GM10248 (cell line): ENCODE results near the gene GTF2H2C.
"Not testable (repeated sequence)": the region's sequence is repeated elsewhere in the genome, so short reads cannot be mapped to it uniquely, and the experiment has no call there.

Source experiments
- CTCF ChIA-PET: fragments of 300-600 bp; sonication (Branson Sonifier 250); formaldehyde crosslinking; extraction: SDS; loops from one replicate; lab custom pipeline; 2021; ENCODE audit warnings: antibody characterized with exemption; lab: Yijun Ruan, JAX
- POLR2A ChIA-PET: fragments of 350-650 bp; sonication (Branson Sonifier 250); formaldehyde crosslinking; extraction: SDS; loops from one replicate; lab custom pipeline; 2020; ENCODE audit warnings: antibody characterized with exemption; lab: Yijun Ruan, JAX
- DNase-seq: peaks from one replicate; pipeline ENCODE4 v3.0.0; 2012; ENCODE audit errors: extremely low spot score
- CTCF ChIP-seq: IDR thresholded peaks from 2 replicates; pipeline ENCODE4 v1.5.1; 2012; ENCODE audit warnings: mild to moderate bottlenecking, low read depth; ENCODE audit errors: extremely low read depth, missing control alignments, control extremely low read depth

Gene GTF2H2C

GRCh38 chr5:69559908-69560330, at the start of gene GTF2H2C:
Gene GTF2H2C (plus strand): TSS chr5:69560191. CDS start chr5:69565133, 4,942 bp downstream.
- POLR2A ChIA-PET, DNase-seq, CTCF ChIA-PET: not testable (repeated sequence)
- peak; percentile 36 for TF ChIP-seq CTCF

GRCh38 chr5:69510694-69511093, 49.3 kb upstream of the GTF2H2C start:
- POLR2A ChIA-PET, result no interaction called here
- no peak for TF ChIP-seq CTCF
- CTCF ChIA-PET, result interaction anchor here (0.8 to 2.1 kb wide), 5 partner anchors 9 to 117 kb away, joined by 3 to 5 read pairs (median 3); no protein-coding TSS in a partner anchor
- DNase-seq, result no peak

- TF ChIP-seq CTCF, result no peak
- ChIA-PET CTCF (interaction anchor here (1.2 to 1.5 kb wide), 3 partner anchors 8 to 15 kb away, joined by 3 to 7 read pairs (median 3); no protein-coding TSS in a partner anchor), POLR2A (no interaction called here)
- no peak for DNase-seq
These were observed 47.2 kb upstream of the GTF2H2C start for GRCh38 chr5:69512740-69513260.

GRCh38 chr5:69515570-69515969, 44.4 kb upstream of the GTF2H2C start:
- CTCF ChIA-PET, POLR2A ChIA-PET, DNase-seq: not testable (repeated sequence)

- TF ChIP-seq CTCF, result no peak
- ChIA-PET CTCF (interaction anchor here (1.1 to 1.9 kb wide), 4 partner anchors 9 to 182 kb away, joined by 4 to 8 read pairs (median 5); no protein-coding TSS in a partner anchor), POLR2A (no interaction called here)
- DNase-seq, result no peak
These were observed 43.2 kb upstream of the GTF2H2C start for GRCh38 chr5:69516769-69517168.

- POLR2A ChIA-PET, result no interaction called here
- CTCF ChIA-PET, result interaction anchor here (1.1 to 1.9 kb wide), 4 partner anchors 8 to 183 kb away, joined by 4 to 8 read pairs (median 5); no protein-coding TSS in a partner anchor
- DNase-seq, result no peak
- no peak for TF ChIP-seq CTCF
These were observed 42.2 kb upstream of the GTF2H2C start for GRCh38 chr5:69517763-69518212.

GRCh38 chr5:69519285-69519684, 40.7 kb upstream of the GTF2H2C start:
- TF ChIP-seq CTCF, result no peak
- CTCF ChIA-PET, result interaction anchor here (1.1 kb wide), 1 partner anchor 13 kb away, joined by 3 read pairs; no protein-coding TSS in a partner anchor
- POLR2A ChIA-PET, result no interaction called here
- no peak for DNase-seq
